UCSD-AML1 (cell line): ENCODE data around the gene MPST.

Source experiments
- DNase-seq: peaks from one replicate; lab custom pipeline; 2025; ENCODE audit not compliant: unreplicated experiment; lab: John Stamatoyannopoulos, UW

The MPST gene

DNA sequence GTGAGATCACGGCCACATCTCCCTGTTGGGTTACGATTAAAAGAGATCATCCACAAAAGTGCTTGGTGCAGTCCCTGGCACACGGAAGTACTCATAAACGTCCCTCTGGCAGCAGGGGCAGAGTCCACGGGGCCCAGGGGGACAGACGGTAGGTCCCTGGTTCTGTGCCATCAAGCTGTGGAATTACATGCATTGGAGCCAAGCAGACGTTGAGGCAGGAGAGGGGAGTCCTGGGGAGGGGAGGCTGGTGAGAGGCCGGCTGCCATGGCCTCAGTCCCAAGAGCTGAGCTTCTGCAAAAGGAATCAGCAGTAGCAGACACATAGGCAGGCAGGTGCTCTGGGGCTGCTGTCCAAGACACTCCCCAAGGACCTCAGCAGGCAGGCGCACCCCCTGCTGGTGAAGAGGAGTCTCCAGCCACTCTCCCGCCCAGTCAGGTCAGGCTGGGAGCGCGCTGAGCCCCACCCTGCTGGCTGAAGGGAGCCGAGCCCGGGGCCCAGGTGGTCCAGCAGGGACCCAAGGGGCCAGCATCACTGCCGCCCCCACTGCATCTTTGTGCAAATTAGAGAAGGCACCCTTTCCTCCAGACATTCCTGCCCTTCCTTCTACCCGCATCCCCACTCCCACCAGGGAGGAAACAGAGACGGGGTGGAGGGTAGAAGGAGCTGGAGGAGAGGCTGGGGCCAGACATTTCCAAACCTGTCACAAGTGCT lies 24.4 kb downstream of the MPST start:
- peak; percentile 61 for DNase-seq

- DNase-seq: no peak
Observed at GRCh38 chr22:37044634-37045625, 25.4 kb downstream of the MPST start.

- no peak for DNase-seq
Observed at GRCh38 chr22:37045958-37046357, 26.4 kb downstream of the MPST start.

- no peak for DNase-seq
Observed at GRCh38 chr22:37046589-37046988, 27.0 kb downstream of the MPST start.

- no peak for DNase-seq
Observed at GRCh38 chr22:37047006-37047405, 27.5 kb downstream of the MPST start.

- no peak for DNase-seq
Observed at GRCh38 chr22:37048133-37048532, 28.6 kb downstream of the MPST start.

- DNase-seq: no peak
Observed at GRCh38 chr22:37049224-37049623, 29.7 kb downstream of the MPST start.

- no peak for DNase-seq
Observed at GRCh38 chr22:37050913-37051312, 31.4 kb downstream of the MPST start.

GRCh38 chr22:37051391-37052385 lies 32.1 kb downstream of the MPST start, which contains the start of gene KCTD17:
Gene KCTD17, plus strand, starts transcription at chr22:37051742. Its CDS starts 19 bp downstream, at chr22:37051761.
- peak; percentile 78 for DNase-seq

DNA sequence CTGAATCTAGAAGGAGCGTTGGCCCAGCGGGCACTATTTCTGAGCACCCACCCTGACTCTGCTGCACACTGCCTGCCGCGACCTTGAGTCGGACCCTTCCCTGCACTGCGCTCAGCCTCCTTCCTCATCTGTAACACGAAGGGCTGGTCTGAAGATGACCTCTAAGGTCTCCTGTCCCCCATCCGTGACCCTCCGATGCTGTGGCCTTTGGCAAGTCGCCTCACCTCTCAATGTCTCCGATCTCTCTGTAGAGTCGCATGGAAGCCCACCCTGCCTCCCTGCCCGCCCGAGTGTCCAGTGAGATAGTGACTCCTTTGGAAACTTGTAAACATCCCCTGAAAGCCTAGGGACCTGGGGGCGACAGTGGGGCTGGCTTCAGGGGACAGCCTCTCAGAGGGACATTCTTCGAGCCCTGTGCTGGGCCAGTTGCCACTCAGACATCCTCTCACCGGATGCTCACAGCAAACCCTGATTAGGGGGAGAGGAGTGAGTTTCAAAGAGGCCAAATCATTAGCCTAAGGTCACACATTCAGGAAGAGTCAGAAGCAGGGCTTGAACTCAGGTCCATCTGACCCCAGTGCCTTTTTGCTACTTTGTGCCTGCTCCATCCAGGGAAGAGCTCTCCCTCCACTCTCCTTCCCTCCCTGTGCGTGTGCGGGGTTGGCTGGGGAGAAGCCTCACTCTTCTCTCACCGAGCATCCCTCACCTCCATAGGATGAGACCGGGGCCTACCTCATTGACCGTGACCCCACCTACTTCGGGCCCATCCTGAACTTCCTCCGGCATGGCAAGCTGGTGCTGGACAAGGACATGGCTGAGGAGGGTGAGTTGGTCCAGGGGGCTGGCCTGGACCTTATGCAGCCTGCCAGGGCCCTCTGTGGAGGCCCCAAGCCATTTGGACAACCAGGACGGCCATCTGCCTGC lies 33.1 kb downstream of the MPST start:
- DNase-seq: no peak

- DNase-seq: no peak
Observed at GRCh38 chr22:37053310-37054055, 33.9 kb downstream of the MPST start.

DNA sequence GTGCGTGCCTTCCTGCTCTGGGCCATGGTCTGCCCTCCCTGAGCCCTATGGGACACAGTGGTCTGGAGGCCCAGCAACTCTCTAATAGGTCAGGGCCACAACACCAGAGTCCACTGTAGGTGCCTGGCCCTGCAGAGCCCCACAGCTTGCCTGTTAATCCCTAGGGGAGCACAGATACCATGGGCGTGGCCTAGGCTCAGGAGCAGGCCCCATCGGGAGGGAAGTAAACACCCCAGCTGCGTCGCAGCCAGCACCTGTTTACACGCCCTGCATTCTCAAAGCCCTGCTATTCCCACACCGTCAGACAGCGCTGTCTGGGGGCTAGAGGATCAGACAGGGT lies 34.5 kb downstream of the MPST start:
- no peak for DNase-seq

GRCh38 chr22:37054600-37055365 lies 35.2 kb downstream of the MPST start:
- no peak for DNase-seq

DNA sequence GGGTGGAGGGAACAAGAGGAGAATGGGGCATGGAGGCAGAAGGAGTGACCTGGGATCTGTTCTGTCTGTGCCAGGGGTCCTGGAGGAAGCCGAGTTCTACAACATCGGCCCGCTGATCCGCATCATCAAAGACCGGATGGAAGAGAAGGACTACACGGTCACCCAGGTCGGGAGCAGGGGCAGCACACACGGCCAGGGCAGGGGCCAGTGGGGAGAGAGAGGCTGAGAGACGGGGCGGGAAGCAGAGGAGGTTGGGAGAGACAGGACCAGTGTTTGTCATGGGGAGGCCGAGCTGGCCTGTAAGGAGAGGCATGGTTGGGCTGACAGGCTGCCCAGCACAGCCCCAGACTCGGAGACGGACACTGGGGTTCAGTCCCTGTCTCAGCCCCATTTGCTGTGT lies 36.7 kb downstream of the MPST start:
- DNase-seq: no peak

GRCh38 chr22:37057226-37057625 lies 37.7 kb downstream of the MPST start:
- no peak for DNase-seq

- no peak for DNase-seq
Observed at GRCh38 chr22:37057796-37058510, 38.4 kb downstream of the MPST start.

DNA sequence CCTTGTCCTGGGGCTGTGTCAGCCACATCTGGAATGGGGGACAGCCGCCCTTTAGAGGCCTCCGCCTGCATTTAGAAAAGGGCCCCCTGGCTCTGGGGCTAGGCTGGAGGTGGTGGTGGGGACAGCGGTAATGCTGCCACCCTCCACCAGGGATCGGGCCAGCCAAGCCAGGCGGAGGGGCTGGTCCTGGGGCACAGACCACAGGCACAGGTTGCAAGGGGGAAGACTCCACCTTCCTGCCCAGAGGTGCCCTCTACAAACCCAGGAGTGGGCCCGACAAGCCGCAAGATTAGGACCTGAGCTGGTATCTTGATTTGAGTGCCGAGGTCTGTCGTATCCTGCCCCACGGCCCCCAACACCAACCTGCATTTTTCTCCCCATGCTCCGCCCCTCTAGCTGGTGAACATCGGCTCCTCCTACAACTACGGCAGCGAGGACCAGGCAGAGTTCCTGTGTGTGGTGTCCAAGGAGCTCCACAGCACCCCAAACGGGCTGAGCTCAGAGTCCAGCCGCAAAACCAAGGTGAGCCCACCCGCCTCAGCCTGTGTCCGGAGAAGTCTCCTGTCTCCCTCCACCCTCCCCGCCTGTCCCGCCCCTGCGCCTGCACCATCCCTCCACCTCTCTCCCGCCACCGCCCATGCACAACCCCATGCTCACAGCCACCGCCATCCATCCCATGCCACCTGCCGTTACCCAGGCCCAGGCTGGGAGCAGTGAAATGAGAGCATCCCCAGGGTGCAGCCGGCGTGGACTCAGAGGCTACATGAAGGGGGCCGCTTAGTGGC lies 39.6 kb downstream of the MPST start:
- no peak for DNase-seq
